Gastrocnemius medialis (tissue), 4 donors: ENCODE measurements around the gene UMAD1.

Experiments
- POLR2A ChIP-seq, 2 donors: fragments of 450-650 bp; IDR thresholded peaks; one replicate each; pipeline ENCODE4 v1.6.1; 2017; ENCODE audit warnings: antibody characterized with exemption in 2 of 2, mild to moderate bottlenecking in 2 of 2, moderate library complexity in 2 of 2
- TF ChIP-seq, protein P1 (sequence below), 5 experiments: fragments of 450-650 bp in 3 of 5; fragments of 200-600 bp in 2 of 5; sonication (generic) in 2 of 5; IDR thresholded peaks in 4 of 5; conservative IDR thresholded peaks in 1 of 5; 1 replicate in 4 of 5; 2 replicates in 1 of 5; pipeline ENCODE4 v1.5.1; 2016 to 2019; ENCODE audit warnings: antibody characterized with exemption in 5 of 5, mild to moderate bottlenecking in 3 of 5, moderate library complexity in 3 of 5

GRCh38 chr7:7673240-7673550, 32.6 kb downstream of the UMAD1 start:
- TF ChIP-seq, protein P1, sequence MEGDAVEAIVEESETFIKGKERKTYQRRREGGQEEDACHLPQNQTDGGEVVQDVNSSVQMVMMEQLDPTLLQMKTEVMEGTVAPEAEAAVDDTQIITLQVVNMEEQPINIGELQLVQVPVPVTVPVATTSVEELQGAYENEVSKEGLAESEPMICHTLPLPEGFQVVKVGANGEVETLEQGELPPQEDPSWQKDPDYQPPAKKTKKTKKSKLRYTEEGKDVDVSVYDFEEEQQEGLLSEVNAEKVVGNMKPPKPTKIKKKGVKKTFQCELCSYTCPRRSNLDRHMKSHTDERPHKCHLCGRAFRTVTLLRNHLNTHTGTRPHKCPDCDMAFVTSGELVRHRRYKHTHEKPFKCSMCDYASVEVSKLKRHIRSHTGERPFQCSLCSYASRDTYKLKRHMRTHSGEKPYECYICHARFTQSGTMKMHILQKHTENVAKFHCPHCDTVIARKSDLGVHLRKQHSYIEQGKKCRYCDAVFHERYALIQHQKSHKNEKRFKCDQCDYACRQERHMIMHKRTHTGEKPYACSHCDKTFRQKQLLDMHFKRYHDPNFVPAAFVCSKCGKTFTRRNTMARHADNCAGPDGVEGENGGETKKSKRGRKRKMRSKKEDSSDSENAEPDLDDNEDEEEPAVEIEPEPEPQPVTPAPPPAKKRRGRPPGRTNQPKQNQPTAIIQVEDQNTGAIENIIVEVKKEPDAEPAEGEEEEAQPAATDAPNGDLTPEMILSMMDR (IDR thresholded peaks at IDR 0.05 in 4 of 5, conservative IDR thresholded peaks at IDR 0.05 in 1 of 5): no peak
- no peak for TF ChIP-seq POLR2A (IDR thresholded peaks at IDR 0.05)
